ENCODE data around the gene RPS6KL1. TPM values are rescaled to one million over a fixed set of nuclear protein-coding genes. Genes with fewer than 3 reads are reported as not detected.

Gene RPS6KL1
- total and polyA plus RNA-seq, 11 donors, result 8.3 to 26.8 (median 17.8) TPM

DNA sequence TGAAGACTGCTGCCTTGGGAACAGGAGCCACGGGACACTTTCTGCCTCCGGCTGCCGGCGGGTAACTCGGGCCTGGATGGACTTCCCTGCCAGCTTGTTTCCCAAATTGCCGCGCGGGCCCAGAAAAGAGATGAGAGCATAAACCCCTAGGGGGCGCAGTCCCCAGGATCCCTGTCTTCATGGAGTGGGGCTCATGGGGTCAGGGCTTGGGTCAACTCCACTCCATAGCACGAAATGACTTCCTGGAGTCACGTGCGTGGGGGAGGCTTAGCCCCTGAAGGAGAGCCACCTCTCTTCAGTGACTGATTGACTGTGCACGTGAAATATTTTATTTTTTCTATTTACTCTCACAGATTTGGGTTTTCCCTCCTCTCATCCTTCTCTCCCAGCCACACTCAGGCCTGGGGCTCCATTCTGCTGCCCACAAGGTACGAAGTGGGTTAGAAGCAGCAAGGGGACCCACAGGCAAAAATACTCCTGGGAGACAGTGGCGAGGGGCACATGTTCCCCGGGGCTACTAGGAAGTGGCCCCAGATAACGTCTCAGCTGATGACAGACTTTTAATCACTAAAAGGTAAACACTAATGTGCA, 22.3 kb upstream of the RPS6KL1 start:
- intact Hi-C loops (cut with DNase I), result loop anchor here in 8 of 10 donors (5.0 to 10.0 kb wide), 9 partner anchors 33 to 139 kb away; partner anchors contain the start of genes EIF2B2 (in 4 of the 8), ZC2HC1C (in 2 of the 8) and ACYP1 (in 1 of the 8)
- Histone ChIP-seq H3K36me3 (peaks cover 0 to 48% (median 30%) of the 10 kb centered on the region in 9 donors), H3K27ac (peak overlapping the region in 1 of 12 donors; percentile 37), H3K9me3 (no peaks in the 10 kb centered on the region), H3K4me1 (peaks cover 0 to 55% (median 37%) of the 10 kb centered on the region in 12 donors), H3K27me3 (no peaks in the 10 kb centered on the region), H3K4me3 (no peak overlapping the region)
- ATAC-seq (no peak), DNase-seq (no peak)
- WGBS, 4 donors, result 68 to 83% (median 73%) methylated on average over 14 to 17 of the region's 17 CpGs
- TF ChIP-seq, protein P1, sequence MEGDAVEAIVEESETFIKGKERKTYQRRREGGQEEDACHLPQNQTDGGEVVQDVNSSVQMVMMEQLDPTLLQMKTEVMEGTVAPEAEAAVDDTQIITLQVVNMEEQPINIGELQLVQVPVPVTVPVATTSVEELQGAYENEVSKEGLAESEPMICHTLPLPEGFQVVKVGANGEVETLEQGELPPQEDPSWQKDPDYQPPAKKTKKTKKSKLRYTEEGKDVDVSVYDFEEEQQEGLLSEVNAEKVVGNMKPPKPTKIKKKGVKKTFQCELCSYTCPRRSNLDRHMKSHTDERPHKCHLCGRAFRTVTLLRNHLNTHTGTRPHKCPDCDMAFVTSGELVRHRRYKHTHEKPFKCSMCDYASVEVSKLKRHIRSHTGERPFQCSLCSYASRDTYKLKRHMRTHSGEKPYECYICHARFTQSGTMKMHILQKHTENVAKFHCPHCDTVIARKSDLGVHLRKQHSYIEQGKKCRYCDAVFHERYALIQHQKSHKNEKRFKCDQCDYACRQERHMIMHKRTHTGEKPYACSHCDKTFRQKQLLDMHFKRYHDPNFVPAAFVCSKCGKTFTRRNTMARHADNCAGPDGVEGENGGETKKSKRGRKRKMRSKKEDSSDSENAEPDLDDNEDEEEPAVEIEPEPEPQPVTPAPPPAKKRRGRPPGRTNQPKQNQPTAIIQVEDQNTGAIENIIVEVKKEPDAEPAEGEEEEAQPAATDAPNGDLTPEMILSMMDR (IDR thresholded peaks at IDR 0.05), result peak in 10 of 12 donors; percentile 2 to 51 (median 42)
- no peak for TF ChIP-seq POLR2A (IDR thresholded peaks at IDR 0.05)

DNA sequence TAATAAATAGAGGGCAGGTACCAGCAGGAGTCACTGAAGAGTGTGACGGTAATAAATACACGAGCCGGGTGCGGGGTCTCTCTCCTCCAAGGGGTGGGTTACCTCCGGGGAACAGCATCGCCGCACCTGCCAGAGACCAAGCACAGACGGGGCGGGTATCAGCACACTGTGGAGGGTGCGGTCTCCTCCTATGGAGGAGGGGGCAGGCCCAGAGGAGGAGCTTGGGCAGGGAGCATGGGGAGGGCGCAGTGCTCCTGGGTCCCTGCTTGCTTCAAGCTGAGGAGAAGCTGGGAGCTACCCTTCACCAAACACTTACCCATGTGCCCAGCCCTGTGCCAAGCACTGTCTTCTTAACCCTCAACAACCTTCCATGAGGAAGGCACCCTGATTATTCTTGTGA, 19.5 kb upstream of the RPS6KL1 start:
- DNase-seq (peak in 1 of 5 donors; percentile 63), ATAC-seq (no peak)
- intact Hi-C loops (cut with DNase I), result loop anchor here in 5 of 10 donors (5.0 to 10.0 kb wide), 4 partner anchors 62 to 142 kb away; partner anchors contain the start of genes ACYP1 (in 1 of the 5), EIF2B2 (in 1 of the 5) and ZC2HC1C (in 1 of the 5)
- Histone ChIP-seq H3K9me3 (no peaks in the 10 kb centered on the region), H3K27ac (peak overlapping the region; percentile 59 to 94 (median 83)), H3K4me3 (peak overlapping the region in 1 of 12 donors; percentile 41), H3K36me3 (peaks cover 0 to 33% (median 15%) of the 10 kb centered on the region in 9 donors), H3K4me1 (peaks cover 0 to 69% (median 52%) of the 10 kb centered on the region in 12 donors), H3K27me3 (no peaks in the 10 kb centered on the region)
- WGBS, 4 donors, result 91 to 93% (median 92%) methylated on average over 10 to 11 of the region's 11 CpGs
- TF ChIP-seq, protein P1 (IDR thresholded peaks at IDR 0.05), result no peak
- TF ChIP-seq POLR2A (IDR thresholded peaks at IDR 0.05), result no peak

DNA sequence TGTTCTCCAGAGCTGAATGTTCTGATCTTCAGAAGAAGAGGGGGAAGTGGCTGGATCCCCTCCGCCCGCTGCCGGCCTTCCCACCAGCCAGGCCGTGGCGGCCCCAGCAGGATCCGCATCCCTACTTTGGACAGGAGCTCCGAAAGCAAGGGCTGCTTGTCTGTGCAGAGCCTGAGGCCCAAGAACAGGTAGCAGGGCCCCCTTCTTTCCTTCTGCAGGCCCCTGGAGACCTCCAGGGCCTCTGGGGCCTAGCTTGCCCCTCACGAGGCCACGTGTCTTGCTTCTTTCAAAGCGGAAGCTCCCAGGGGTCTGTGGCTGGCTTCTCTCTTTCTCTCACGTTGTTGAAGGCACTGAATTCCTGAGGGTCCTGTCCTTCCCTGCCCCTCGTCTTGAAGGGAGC, 19.1 kb upstream of the RPS6KL1 start:
- ATAC-seq (no peak), DNase-seq (peak in 1 of 5 donors; percentile 67)
- peak overlapping the region in 1 of 12 donors; percentile 41 for H3K4me3 ChIP-seq
- 76 to 89% (median 83%) methylated on average over 12 of the region's 12 CpGs for WGBS, 4 donors
- H3K36me3 ChIP-seq, result peaks cover 0 to 30% (median 10%) of the 10 kb centered on the region in 9 donors
- intact Hi-C loops (cut with DNase I), result loop anchor here in 5 of 10 donors (5.0 to 10.0 kb wide), 4 partner anchors 63 to 143 kb away; partner anchors contain the start of genes ACYP1 (in 1 of the 5), EIF2B2 (in 1 of the 5) and ZC2HC1C (in 1 of the 5)
- no peaks in the 10 kb centered on the region for H3K9me3 ChIP-seq
- TF ChIP-seq, protein P1 (IDR thresholded peaks at IDR 0.05), result no peak
- no peak for TF ChIP-seq POLR2A (IDR thresholded peaks at IDR 0.05)
- H3K4me1 ChIP-seq, result peaks cover 0 to 69% (median 51%) of the 10 kb centered on the region in 12 donors
- no peaks in the 10 kb centered on the region for H3K27me3 ChIP-seq
- peak overlapping the region; percentile 59 to 94 (median 83) for H3K27ac ChIP-seq

DNA sequence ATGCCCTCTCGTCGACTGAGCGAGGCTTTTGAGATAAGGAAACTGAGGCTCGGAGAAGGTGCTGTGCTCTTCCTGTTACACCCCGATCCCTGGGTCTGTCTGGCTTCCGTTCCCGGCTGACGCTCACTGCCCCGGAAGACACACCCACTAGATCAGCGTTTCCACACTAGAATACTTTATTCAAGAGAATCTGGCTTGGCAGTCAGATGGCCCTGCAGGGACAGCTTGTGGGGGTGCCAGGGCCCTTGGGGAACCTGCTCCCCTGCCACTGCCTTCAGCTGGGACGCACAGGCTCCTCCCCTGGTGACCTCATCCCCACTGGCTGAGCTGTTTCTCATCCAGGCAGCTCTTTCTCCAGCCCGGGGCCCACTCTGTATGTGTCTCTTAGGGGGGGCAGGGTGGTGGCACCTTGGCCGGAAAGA, 18.6 kb upstream of the RPS6KL1 start:
- Histone ChIP-seq H3K27ac (peak overlapping the region; percentile 59 to 94 (median 83)), H3K9me3 (no peaks in the 10 kb centered on the region), H3K27me3 (no peaks in the 10 kb centered on the region), H3K36me3 (peaks cover 0 to 27% (median 9%) of the 10 kb centered on the region in 9 donors), H3K4me3 (peak overlapping the region in 1 of 12 donors; percentile 41), H3K4me1 (peaks cover 0 to 64% (median 47%) of the 10 kb centered on the region in 12 donors)
- intact Hi-C loops (cut with DNase I), result loop anchor here in 7 of 10 donors (1.0 to 10.0 kb wide), 6 partner anchors 36 to 143 kb away; partner anchors contain the start of genes ZC2HC1C (in 2 of the 7), ACYP1 (in 1 of the 7) and EIF2B2 (in 1 of the 7)
- TF ChIP-seq, protein P1 (IDR thresholded peaks at IDR 0.05), result no peak
- TF ChIP-seq POLR2A (IDR thresholded peaks at IDR 0.05), result no peak
- 21 to 28% (median 27%) methylated on average over 12 to 13 of the region's 13 CpGs for WGBS, 4 donors
- ATAC-seq (peak; percentile 11 to 57 (median 44)), DNase-seq (peak; percentile 63 to 85 (median 76))

Measured in heart left ventricle (tissue), 16 donors.